HCT116 (cell line): ENCODE results near the gene MYL4. TPM values are rescaled to one million over a fixed set of nuclear protein-coding genes. Genes with fewer than 3 reads are reported as not detected.

ENCODE experiments used
- ATAC-seq: fragments of 200-7000 bp; cut with Tn5 transposase; 2 replicates; pipeline ENCODE4 v1.9.1; 2020; ENCODE audit warnings: mild to moderate bottlenecking, moderate library complexity
- BruUV-seq: library from RNA; stranded (reverse); fragments of 400-500 nt; replicated peaks from 2 replicates; lab custom pipeline; 2021; lab: Mats Ljungman, UMichigan
- CTCF ChIA-PET: fragments of 300-600 bp; sonication (Branson Sonifier 250); formaldehyde crosslinking; loops from one replicate; lab custom pipeline; 2021; ENCODE audit warnings: antibody characterized with exemption; lab: Charles Lee
- POLR2A ChIA-PET: fragments of 300-600, 350-600 bp; sonication (Branson Sonifier 250); formaldehyde crosslinking; loops from one replicate; lab custom pipeline; 2021; ENCODE audit warnings: antibody characterized with exemption; lab: Charles Lee
- RAD21 ChIA-PET, 2 experiments: fragments of 300-600 bp; sonication (Branson Sonifier 250); formaldehyde crosslinking; loops; one replicate each; lab custom pipeline; 2023; ENCODE audit warnings: low total read pairs in 2 of 2; ENCODE audit not compliant: uncharacterized antibody in 2 of 2, unreplicated experiment in 2 of 2, low non-redundant PET in 1 of 2; lab: Charles Lee
- DNase-seq: peaks from one replicate; pipeline ENCODE4 v3.0.0-alpha.2; 2010; ENCODE audit warnings: low read depth, low spot score
- H2AFZ ChIP-seq: fragments of 200-600 bp; shearing (Covaris generic), sonication (generic); 2 replicates; pipeline ENCODE4 v1.6.1; 2017; ENCODE audit warnings: low read depth, mixed run types, mixed read lengths, antibody characterized with exemption, low read length; ENCODE audit not compliant: poor library complexity, severe bottlenecking
- H3K27ac ChIP-seq: 2 replicates; pipeline ENCODE4 v1.5.1; 2012; ENCODE audit warnings: low read depth, low read length
- H3K27me3 ChIP-seq: fragments of 200-600 bp; sonication (generic); 2 replicates; pipeline ENCODE4 v1.6.1; 2016; ENCODE audit warnings: mixed run types, low read length, mixed read lengths; ENCODE audit not compliant: insufficient read depth
- H3K36me3 ChIP-seq, 2 experiments: fragments of 200-500 bp in 1 of 2; fragments of 200-600 bp in 1 of 2; sonication (Bioruptor generic) in 1 of 2; sonication (generic) in 1 of 2; 2 replicates each; pipeline versions ENCODE4 v1.5.1 to v1.6.1; 2014 to 2016; ENCODE audit warnings: low read length in 2 of 2, inconsistent platforms in 1 of 2, mixed read lengths in 1 of 2, mixed run types in 1 of 2; ENCODE audit not compliant: insufficient read depth in 2 of 2, control insufficient read depth in 1 of 2
- H3K4me1 ChIP-seq, 2 experiments: fragments of 200-600 bp in 1 of 2; sonication (generic) in 1 of 2; 2 replicates each; pipeline versions ENCODE4 v1.5.1 to v1.6.1; 2012 to 2017; ENCODE audit warnings: low read length in 2 of 2, inconsistent platforms in 1 of 2, mild to moderate bottlenecking in 1 of 2, mixed read lengths in 1 of 2, mixed run types in 1 of 2, moderate library complexity in 1 of 2; ENCODE audit not compliant: insufficient read depth in 2 of 2, control insufficient read depth in 1 of 2
- H3K4me2 ChIP-seq: fragments of 200-600 bp; sonication (generic); 2 replicates; pipeline ENCODE4 v1.6.1; 2017; ENCODE audit warnings: mixed run types, low read length, mixed read lengths
- H3K4me3 ChIP-seq, 2 experiments: fragments of 200-600 bp in 1 of 2; sonication (generic) in 1 of 2; replicated peaks in 1 of 2; 2 replicates each; pipeline ENCODE4 v1.5.1; 2011 to 2016; ENCODE audit warnings: low read length in 2 of 2, control low read depth in 1 of 2, low read depth in 1 of 2, mild to moderate bottlenecking in 1 of 2, mixed read lengths in 1 of 2, mixed run types in 1 of 2
- H3K79me2 ChIP-seq: fragments of 200-600 bp; sonication (generic); 2 replicates; pipeline ENCODE4 v1.6.1; 2017; ENCODE audit warnings: mild to moderate bottlenecking, mixed run types, low read length, moderate library complexity, mixed read lengths; ENCODE audit not compliant: insufficient read depth
- H3K9ac ChIP-seq: fragments of 200-600 bp; sonication (generic); 2 replicates; pipeline ENCODE4 v1.6.1; 2016; ENCODE audit warnings: low read length, mixed read lengths
- H3K9me2 ChIP-seq: fragments of 200-600 bp; sonication (generic), shearing (Covaris generic); 2 replicates; pipeline ENCODE4 v1.6.1; 2017; ENCODE audit warnings: mixed run types, mild to moderate bottlenecking, moderate library complexity; ENCODE audit not compliant: insufficient read depth
- H3K9me3 ChIP-seq, 2 experiments: fragments of 200-500 bp in 1 of 2; fragments of 200-600 bp in 1 of 2; sonication (Bioruptor generic) in 1 of 2; sonication (generic) in 1 of 2; 2 replicates each; pipeline ENCODE4 v1.6.1; 2014 to 2017; ENCODE audit warnings: low read length in 2 of 2, mixed read lengths in 2 of 2, inconsistent platforms in 1 of 2, low read depth in 1 of 2, mild to moderate bottlenecking in 1 of 2, mixed run types in 1 of 2, moderate library complexity in 1 of 2; ENCODE audit not compliant: control insufficient read depth in 1 of 2, insufficient read depth in 1 of 2
- H4K20me1 ChIP-seq: fragments of 200-600 bp; sonication (generic), shearing (Covaris generic); 2 replicates; pipeline ENCODE4 v1.6.1; 2017; ENCODE audit warnings: mixed run types, mild to moderate bottlenecking, moderate library complexity; ENCODE audit not compliant: insufficient read depth
- ATF3 ChIP-seq: IDR thresholded peaks from 2 replicates; pipeline ENCODE4 v1.6.1; 2012
- ELF1 ChIP-seq: IDR thresholded peaks from 2 replicates; pipeline ENCODE4 v1.6.1; 2012; ENCODE audit warnings: low read depth, borderline replicate concordance
- EZH2 ChIP-seq: fragments of 200-600 bp; sonication (generic); IDR thresholded peaks from 2 replicates; pipeline ENCODE4 v1.6.1; 2017; ENCODE audit warnings: antibody characterized with exemption, mixed run types
- RAD21 ChIP-seq: IDR thresholded peaks from 2 replicates; pipeline ENCODE4 v1.6.1; 2012; ENCODE audit warnings: low read depth, mild to moderate bottlenecking
- REST ChIP-seq: IDR thresholded peaks from 2 replicates; pipeline ENCODE4 v1.6.1; 2012; ENCODE audit warnings: low read depth
- SIN3A ChIP-seq: IDR thresholded peaks from 2 replicates; pipeline ENCODE4 v1.6.1; 2012; ENCODE audit warnings: low read depth
- SRF ChIP-seq: IDR thresholded peaks from 2 replicates; pipeline ENCODE4 v1.6.1; 2012; ENCODE audit warnings: low read depth
- intact Hi-C: fragments of 100-400 bp; cut with micrococcal nuclease; formaldehyde crosslinking; loops from 2 replicates; pipeline ENCODE4 v1.10.0; 2022
- total RNA-seq: library from RNA; stranded (reverse); gene quantifications from one replicate; pipeline ENCODE4 v1.2.1, GENCODE V29; 2021; ENCODE audit not compliant: unreplicated experiment

Gene MYL4
- total RNA-seq, 1 experiment from 2014 or later, result 0.32 TPM

DNA sequence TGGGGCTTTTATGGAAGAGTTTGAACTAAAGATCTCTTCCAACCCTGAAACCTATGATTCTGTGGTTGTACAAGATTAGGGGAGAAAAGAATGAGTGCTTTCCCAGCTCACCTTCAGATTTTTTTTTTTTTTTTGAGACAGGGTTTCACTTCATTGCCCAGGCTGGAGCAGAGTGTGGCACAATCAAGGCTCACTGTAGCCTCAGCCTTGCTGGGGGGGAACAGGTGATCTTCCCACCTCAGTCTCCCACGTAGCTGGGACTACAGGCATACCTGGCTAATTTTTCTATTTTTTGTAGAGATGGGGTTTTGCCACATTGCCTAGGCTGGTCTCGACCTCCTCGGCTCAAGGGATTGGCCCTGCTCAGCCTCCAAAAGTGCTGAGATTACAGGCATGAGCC, 22.7 kb downstream of the MYL4 start (continued):
- TF ChIP-seq REST (no peak), RAD21 (no peak), SIN3A (no peak)

GRCh38 chr17:47232465-47232864, 23.3 kb downstream of the MYL4 start:
- H3K27ac ChIP-seq, result no peak overlapping the region
- H3K4me2 ChIP-seq, result no peak overlapping the region
- no peak for ATAC-seq
- ChIA-PET POLR2A (no interaction called here), CTCF (interaction anchor here (0.7 kb wide), 1 partner anchor 43 kb away, joined by 3 read pairs; no protein-coding TSS in a partner anchor), RAD21 (no interaction called here)
- no peak overlapping the region for H2AFZ ChIP-seq
- H3K9me2 ChIP-seq, result no peaks in the 10 kb centered on the region
- no peaks in the 10 kb centered on the region for H3K9me3 ChIP-seq
- peaks cover 7 to 12% of the 10 kb centered on the region in 2 experiments for H3K4me1 ChIP-seq
- intact Hi-C loops, result no loop called here
- no peak overlapping the region for H3K4me3 ChIP-seq
- no peaks in the 10 kb centered on the region for H3K79me2 ChIP-seq
- H4K20me1 ChIP-seq, result no peaks in the 10 kb centered on the region
- TF ChIP-seq SRF (no peak), ATF3 (no peak), ELF1 (no peak), EZH2 (no peak)
- H3K9ac ChIP-seq, result no peak overlapping the region
- BruUV-seq, result no TSS peak
- no peaks in the 10 kb centered on the region for H3K27me3 ChIP-seq
- DNase-seq, result no peak
- no peaks in the 10 kb centered on the region for H3K36me3 ChIP-seq
